Right lobe of liver (tissue), 6 donors: ENCODE results near the gene HLA-C. TPM values are rescaled to one million over a fixed set of nuclear protein-coding genes. Genes with fewer than 3 reads are reported as not detected.
"Not testable (repeated sequence)": the region's sequence is repeated elsewhere in the genome, so short reads cannot be mapped to it uniquely, and the experiment has no call there.

Experiments
- ATAC-seq, 4 donors: fragments of 200-7000 bp; cut with Tn5 transposase; one replicate each; pipeline ENCODE4 v1.9.1; 2020; ENCODE audit warnings: mild to moderate bottlenecking in 4 of 4, moderate library complexity in 4 of 4
- DNase-seq, 3 donors: peaks; one replicate each; pipeline ENCODE4 v3.0.0-alpha.2; 2020
- H3K27ac ChIP-seq, 3 donors: fragments of 200-600 bp; one replicate each; pipeline ENCODE4 v1.8.0; 2022
- H3K27me3 ChIP-seq, 2 donors: fragments of 200-600 bp; one replicate each; pipeline ENCODE4 v1.8.0; 2022
- H3K36me3 ChIP-seq, 4 donors: fragments of 200-600 bp; sonication (generic) in 1 of 4; one replicate each; pipeline versions ENCODE4 v1.5.1 to v1.8.0; 2017 to 2022; ENCODE audit warnings: control low read depth in 1 of 4
- H3K4me1 ChIP-seq, 4 donors: fragments of 200-600 bp; sonication (generic) in 1 of 4; one replicate each; pipeline versions ENCODE4 v1.5.1 to v1.8.0; 2017 to 2022; ENCODE audit warnings: control low read depth in 1 of 4
- H3K4me3 ChIP-seq, 3 donors: fragments of 200-600 bp; one replicate each; pipeline ENCODE4 v1.8.0; 2022
- H3K9me3 ChIP-seq, 4 donors: fragments of 200-600 bp; sonication (generic) in 1 of 4; one replicate each; pipeline versions ENCODE4 v1.5.1 to v1.8.0; 2017 to 2022; ENCODE audit warnings: control low read depth in 1 of 4
- POLR2A ChIP-seq: fragments of 450-650 bp; IDR thresholded peaks from one replicate; pipeline ENCODE4 v1.6.1; 2017; ENCODE audit warnings: antibody characterized with exemption, mild to moderate bottlenecking
- WGBS: methylation state at CpG from one replicate; pipeline ENCODE4 v1.1.6; 2018; ENCODE audit warnings: low coverage, low lambda C conversion rate; ENCODE audit not compliant: insufficient coverage; ENCODE audit errors: missing lambda C conversion rate; 5-methylcytosine and 5-hydroxymethylcytosine counted together
- intact Hi-C, 2 donors: fragments of 100-400 bp; cut with DNase I; formaldehyde crosslinking; loops; one replicate each; pipeline versions ENCODE4 v1.11.2 to v1.14.1; 2022
- total RNA-seq, 6 experiments: library from RNA; depleted of rRNA in 2 of 6; stranded (reverse); fragments of >200 nt in 2 of 6; fragmentation: NEBNext Ultra II Directional in 3 of 6; extraction: Animal tissue kit (Norgen Biotek cat#: 25700) in 3 of 6; gene quantifications; one replicate each; pipeline versions ENCODE4 v1.1.0 to v1.2.4, GENCODE V29; 2016 to 2023
- TF ChIP-seq, protein P1 (sequence below), 4 donors: fragments of 200-600 bp in 3 of 4; fragments of 450-650 bp in 1 of 4; IDR thresholded peaks; one replicate each; pipeline versions ENCODE4 v1.5.1 to v1.8.0; 2016 to 2022; ENCODE audit warnings: antibody characterized with exemption in 4 of 4, mild to moderate bottlenecking in 2 of 4
- donor health status: DM: no; HTN: yes; CAD: no.
- donor health status: DM: no; HTN: no; CAD: no.
- donor health status: DM: no; HTN: no; CAD: no.
- donor health status: DM: no; HTN: yes; CAD: no.
- donor health status: DM: no; HTN: yes; CAD: no.

The HLA-C gene
- total RNA-seq, 6 experiments from 2014 or later = 245 to 565 (median 439) TPM

GRCh38 chr6:31285486-31285885 is 13.6 kb upstream of the HLA-C start:
- DNase-seq (no peak), ATAC-seq (no peak)
- Histone ChIP-seq H3K27ac (no peak overlapping the region), H3K36me3 (no peaks in the 10 kb centered on the region), H3K4me1 (no peaks in the 10 kb centered on the region), H3K4me3 (no peak overlapping the region), H3K9me3 (no peaks in the 10 kb centered on the region), H3K27me3 (no peaks in the 10 kb centered on the region)
- WGBS = 64% methylated on average over 3 of the region's 3 CpGs
- intact Hi-C loops = loop anchor here in 1 of 2 donors (10.0 kb wide), 1 partner anchor 69 kb away; the partner anchor contains the start of gene HLA-B
- TF ChIP-seq POLR2A = no peak
- TF ChIP-seq, protein P1, sequence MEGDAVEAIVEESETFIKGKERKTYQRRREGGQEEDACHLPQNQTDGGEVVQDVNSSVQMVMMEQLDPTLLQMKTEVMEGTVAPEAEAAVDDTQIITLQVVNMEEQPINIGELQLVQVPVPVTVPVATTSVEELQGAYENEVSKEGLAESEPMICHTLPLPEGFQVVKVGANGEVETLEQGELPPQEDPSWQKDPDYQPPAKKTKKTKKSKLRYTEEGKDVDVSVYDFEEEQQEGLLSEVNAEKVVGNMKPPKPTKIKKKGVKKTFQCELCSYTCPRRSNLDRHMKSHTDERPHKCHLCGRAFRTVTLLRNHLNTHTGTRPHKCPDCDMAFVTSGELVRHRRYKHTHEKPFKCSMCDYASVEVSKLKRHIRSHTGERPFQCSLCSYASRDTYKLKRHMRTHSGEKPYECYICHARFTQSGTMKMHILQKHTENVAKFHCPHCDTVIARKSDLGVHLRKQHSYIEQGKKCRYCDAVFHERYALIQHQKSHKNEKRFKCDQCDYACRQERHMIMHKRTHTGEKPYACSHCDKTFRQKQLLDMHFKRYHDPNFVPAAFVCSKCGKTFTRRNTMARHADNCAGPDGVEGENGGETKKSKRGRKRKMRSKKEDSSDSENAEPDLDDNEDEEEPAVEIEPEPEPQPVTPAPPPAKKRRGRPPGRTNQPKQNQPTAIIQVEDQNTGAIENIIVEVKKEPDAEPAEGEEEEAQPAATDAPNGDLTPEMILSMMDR (IDR thresholded peaks at IDR 0.05) = no peak

- H3K27ac ChIP-seq, H3K9me3 ChIP-seq, H3K4me1 ChIP-seq, H3K4me3 ChIP-seq, H3K36me3 ChIP-seq, DNase-seq, H3K27me3 ChIP-seq, ATAC-seq: not testable (repeated sequence)
- intact Hi-C loops = loop anchor here in 1 of 2 donors (10.0 kb wide), 1 partner anchor 75 kb away; the partner anchor contains the start of gene HLA-B
- WGBS = 43% methylated on average over 3 of the region's 3 CpGs
Measured at GRCh38 chr6:31279647-31280046, 7.8 kb upstream of the HLA-C start.

DNA sequence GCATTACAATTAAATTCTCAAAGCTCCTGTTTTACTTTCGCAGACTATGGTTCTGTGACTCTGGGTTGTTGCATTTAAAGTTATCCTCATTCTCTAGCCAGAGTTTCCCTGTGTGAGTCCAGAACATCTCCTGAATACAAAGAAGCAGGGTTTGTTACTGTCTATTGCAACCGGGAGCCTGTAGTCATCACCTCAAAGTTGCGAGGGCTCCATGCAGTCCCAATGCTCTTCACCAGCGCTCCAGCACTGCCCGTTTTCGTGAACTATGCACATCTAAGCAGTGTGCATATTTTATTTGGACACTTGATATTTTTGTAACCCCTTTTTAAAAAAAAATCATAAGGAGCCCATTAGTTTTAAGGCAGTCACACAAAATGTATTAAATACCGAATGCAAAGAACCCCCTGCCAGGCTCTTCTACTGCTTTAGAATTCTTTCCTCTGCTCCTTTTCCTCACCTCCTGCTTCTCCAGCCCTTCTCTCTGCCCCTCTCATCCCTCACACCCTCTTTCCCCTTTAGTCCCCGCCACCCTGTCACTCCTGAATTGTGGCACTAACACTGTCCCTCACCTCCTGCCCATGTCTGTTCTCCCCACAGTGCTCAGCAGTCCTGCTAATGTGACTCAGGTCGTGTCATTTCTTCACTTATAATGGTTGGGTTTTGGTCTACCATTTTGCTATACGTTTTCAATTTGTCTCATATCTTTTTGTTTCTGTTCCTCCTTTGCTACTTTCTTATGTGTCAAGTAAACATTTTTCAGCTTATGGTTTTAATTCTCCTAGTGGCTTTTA is 1.1 kb upstream of the HLA-C start:
- Histone ChIP-seq H3K36me3 (peaks cover 0 to 3% (median 0%) of the 10 kb centered on the region in 4 donors), H3K4me1 (no peaks in the 10 kb centered on the region), H3K27ac (peak overlapping the region; percentile 68 to 98 (median 97)), H3K27me3 (no peaks in the 10 kb centered on the region), H3K9me3 (no peaks in the 10 kb centered on the region), H3K4me3 (no peak overlapping the region)
- TF ChIP-seq POLR2A = no peak
- intact Hi-C loops = no loop called here
- ATAC-seq (no peak), DNase-seq (no peak)
- 51% methylated on average over 10 of the region's 10 CpGs for WGBS

- H3K27ac ChIP-seq = peak overlapping the region; percentile 68 to 98 (median 97)
- no peak for DNase-seq
- intact Hi-C loops = no loop called here
- H3K9me3 ChIP-seq = no peaks in the 10 kb centered on the region
- peak; percentile 17 to 36 (median 24) for ATAC-seq
- peak overlapping the region; percentile 53 to 75 (median 69) for H3K4me3 ChIP-seq
- TF ChIP-seq POLR2A = no peak
- TF ChIP-seq, protein P1 (IDR thresholded peaks at IDR 0.05) = no peak
- H3K36me3 ChIP-seq = peaks cover 0 to 3% (median 0%) of the 10 kb centered on the region in 4 donors
- H3K27me3 ChIP-seq = no peaks in the 10 kb centered on the region
- no peaks in the 10 kb centered on the region for H3K4me1 ChIP-seq
- 0% methylated on average over 4 of the region's 4 CpGs for WGBS
Measured at GRCh38 chr6:31272436-31272835, 544 bp upstream of the HLA-C start.

DNA sequence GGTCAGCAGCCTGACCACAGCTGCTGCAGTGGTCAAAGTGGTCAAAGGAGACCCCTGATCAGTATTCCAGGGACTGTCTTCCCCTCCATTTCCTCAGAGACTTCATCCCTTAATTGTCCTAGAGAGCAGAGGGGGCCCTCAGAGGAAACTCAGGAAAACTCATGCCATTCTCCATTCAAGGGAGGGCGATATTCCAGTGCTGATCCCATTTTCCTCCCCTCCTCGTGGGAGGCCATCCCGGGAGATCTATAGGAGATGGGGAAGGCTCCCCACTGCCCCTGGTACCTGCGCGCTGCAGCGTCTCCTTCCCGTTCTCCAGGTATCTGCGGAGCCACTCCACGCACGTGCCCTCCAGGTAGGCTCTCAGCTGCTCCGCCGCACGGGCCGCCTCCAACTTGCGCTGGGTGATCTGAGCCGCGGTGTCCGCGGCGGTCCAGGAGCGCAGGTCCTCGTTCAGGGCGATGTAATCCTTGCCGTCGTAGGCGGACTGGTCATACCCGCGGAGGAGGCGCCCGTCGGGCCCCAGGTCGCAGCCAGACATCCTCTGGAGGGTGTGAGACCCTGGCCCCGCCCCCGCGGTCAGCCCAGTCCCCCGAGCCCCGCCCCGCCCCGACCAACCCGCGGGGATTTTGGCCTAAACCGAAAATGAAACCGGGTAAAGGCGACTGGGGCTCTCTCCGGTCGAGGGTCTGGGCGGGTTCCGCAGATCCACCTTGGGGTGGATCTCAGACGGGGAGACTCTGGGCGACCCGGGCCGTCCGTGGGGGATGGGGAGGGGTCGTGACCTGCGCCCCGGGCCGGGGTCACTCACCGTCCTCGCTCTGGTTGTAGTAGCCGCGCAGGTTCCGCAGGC is 878 bp downstream of the HLA-C start:
- H3K4me1 ChIP-seq = no peaks in the 10 kb centered on the region
- H3K27me3 ChIP-seq = no peaks in the 10 kb centered on the region
- WGBS = 28% methylated on average over 11 of the region's 62 CpGs
- peak; percentile 76 to 88 (median 83) for DNase-seq
- ATAC-seq = peak; percentile 70 to 78 (median 74)
- H3K4me3 ChIP-seq = peak overlapping the region; percentile 53 to 75 (median 69)
- H3K9me3 ChIP-seq = no peaks in the 10 kb centered on the region
- H3K27ac ChIP-seq = peak overlapping the region; percentile 68 to 98 (median 97)
- peaks cover 0 to 3% (median 0%) of the 10 kb centered on the region in 4 donors for H3K36me3 ChIP-seq
- intact Hi-C loops = no loop called here
- TF ChIP-seq, protein P1 (IDR thresholded peaks at IDR 0.05) = no peak
- TF ChIP-seq POLR2A = no peak
